PC-9 (cell line): ENCODE results near the gene UBE2L5. TPM values are rescaled to one million over a fixed set of nuclear protein-coding genes. Genes with fewer than 3 reads are reported as not detected.
A peak's percentile ranks its signal among the peaks of the same experiment; 100 is the strongest.

Source experiments
- BruUV-seq: library from RNA; stranded (reverse); fragments of 400-500 nt; replicated peaks from 2 replicates; lab custom pipeline; 2021; lab: Mats Ljungman, UMichigan
- CTCF ChIA-PET: fragments of 300-600 bp; sonication (Branson Sonifier 250); formaldehyde crosslinking; loops from one replicate; lab custom pipeline; 2022; ENCODE audit warnings: antibody characterized with exemption; lab: Charles Lee
- POLR2A ChIA-PET: fragments of 300-600 bp; sonication (Branson Sonifier 250); formaldehyde crosslinking; loops from one replicate; lab custom pipeline; 2022; ENCODE audit warnings: antibody characterized with exemption; ENCODE audit not compliant: unreplicated experiment; lab: Charles Lee
- DNase-seq, 2 experiments: peaks; one replicate each; pipeline versions ENCODE4 v3.0.0 to v3.0.0-alpha.2; 2015 to 2022; ENCODE audit warnings: mixed read lengths in 1 of 2
- H2AFZ ChIP-seq: fragments of 200-600 bp; sonication (generic); 2 replicates; pipeline ENCODE4 v1.8.1; 2017; ENCODE audit warnings: antibody characterized with exemption
- H3F3A ChIP-seq: fragments of 200-600 bp; sonication (generic); 2 replicates; pipeline ENCODE4 v1.8.1; 2017; ENCODE audit warnings: antibody characterized with exemption, mild to moderate bottlenecking, low read depth; ENCODE audit not compliant: insufficient read depth
- H3K27ac ChIP-seq: fragments of 200-600 bp; sonication (generic); 2 replicates; pipeline ENCODE4 v1.6.1; 2016; ENCODE audit warnings: mixed run types
- H3K27me3 ChIP-seq: fragments of 200-600 bp; sonication (generic); 2 replicates; pipeline ENCODE4 v1.6.1; 2016; ENCODE audit warnings: low read depth, mixed run types; ENCODE audit not compliant: insufficient read depth
- H3K36me3 ChIP-seq: fragments of 200-600 bp; sonication (generic); 2 replicates; pipeline ENCODE4 v1.6.1; 2016; ENCODE audit warnings: low read depth, mixed run types
- H3K4me1 ChIP-seq: fragments of 200-600 bp; sonication (generic); replicated peaks from 2 replicates; pipeline ENCODE4 v1.6.1; 2016; ENCODE audit warnings: mixed run types; ENCODE audit not compliant: insufficient read depth
- H3K4me2 ChIP-seq: fragments of 200-600 bp; sonication (generic); 2 replicates; pipeline ENCODE4 v1.6.1; 2017; ENCODE audit warnings: mixed run types
- H3K4me3 ChIP-seq: fragments of 200-600 bp; sonication (generic); 2 replicates; pipeline ENCODE4 v1.6.1; 2016; ENCODE audit warnings: mixed run types
- H3K79me2 ChIP-seq: fragments of 200-600 bp; sonication (generic); 2 replicates; pipeline ENCODE4 v1.6.1; 2017; ENCODE audit warnings: low read depth, mixed run types
- H3K9me2 ChIP-seq: fragments of 200-600 bp; sonication (generic); 2 replicates; pipeline ENCODE4 v1.8.1; 2017; ENCODE audit warnings: mild to moderate bottlenecking; ENCODE audit not compliant: insufficient read depth
- H3K9me3 ChIP-seq: fragments of 200-600 bp; sonication (generic); 2 replicates; pipeline ENCODE4 v1.8.1; 2016; ENCODE audit warnings: low read depth; ENCODE audit not compliant: insufficient read depth
- H4K20me1 ChIP-seq: fragments of 200-600 bp; sonication (generic); 2 replicates; pipeline ENCODE4 v1.8.1; 2017; ENCODE audit not compliant: insufficient read depth
- CTCF ChIP-seq: fragments of 200-600 bp; sonication (generic); conservative IDR thresholded peaks from 2 replicates; pipeline ENCODE4 v1.6.1; 2017; ENCODE audit warnings: mixed run types, antibody characterized with exemption, mild to moderate bottlenecking, moderate library complexity
- EZH2 ChIP-seq: fragments of 200-600 bp; sonication (generic); IDR thresholded peaks from 2 replicates; pipeline ENCODE4 v1.8.0; 2017; ENCODE audit warnings: antibody characterized with exemption, low read depth
- intact Hi-C: fragments of 100-400 bp; cut with micrococcal nuclease; formaldehyde crosslinking; loops from one replicate; pipeline ENCODE4 v1.10.0; 2022; ENCODE audit not compliant: unreplicated experiment
- total RNA-seq: library from RNA; stranded (reverse); gene quantifications from 2 replicates; pipeline ENCODE4 v1.2.3, GENCODE V29; 2021

The UBE2L5 gene
- total RNA-seq, 1 experiment from 2014 or later = not detected

GRCh38 chr13:30466841-30467252, 44.6 kb downstream of the UBE2L5 start:
- POLR2A ChIA-PET = no interaction called here

GRCh38 chr13:30473675-30474074, 51.4 kb downstream of the UBE2L5 start:
- intact Hi-C loops = no loop called here
- BruUV-seq = no TSS peak
- Histone ChIP-seq H2AFZ (no peak overlapping the region), H3K9me3 (no peaks in the 10 kb centered on the region), H3K36me3 (no peaks in the 10 kb centered on the region), H3K4me3 (no peak overlapping the region), H3K27me3 (no peaks in the 10 kb centered on the region), H3K27ac (no peak overlapping the region), H3K4me2 (no peak overlapping the region), H3K9me2 (no peaks in the 10 kb centered on the region), H3K79me2 (no peaks in the 10 kb centered on the region), H4K20me1 (no peaks in the 10 kb centered on the region), H3K4me1 (no peaks in the 10 kb centered on the region), H3F3A (no peaks in the 10 kb centered on the region)
- ChIA-PET POLR2A (no interaction called here), CTCF (no interaction called here)
- no peak for TF ChIP-seq EZH2
- TF ChIP-seq CTCF = no peak
- DNase-seq = no peak

More at GRCh38 chr13:30466841-30467252, 44.6 kb downstream of the UBE2L5 start:
- TF ChIP-seq CTCF (no peak), EZH2 (no peak)
- H3K79me2 ChIP-seq = peaks cover 26% of the 10 kb centered on the region
- H3K27ac ChIP-seq = 0 out of 2 replicates have a peak overlapping the region, but pooled peaks have one; percentile 27
- no peaks in the 10 kb centered on the region for H3K9me2 ChIP-seq
- peaks cover 29% of the 10 kb centered on the region for H3K4me1 ChIP-seq
- H3F3A ChIP-seq = peaks cover 15% of the 10 kb centered on the region
- no peaks in the 10 kb centered on the region for H3K9me3 ChIP-seq
- peak overlapping the region; percentile 69; the same call in 1 of the 2 replicates for H3K4me3 ChIP-seq
- H4K20me1 ChIP-seq = no peaks in the 10 kb centered on the region
- H3K4me2 ChIP-seq = peak overlapping the region; percentile 90
- DNase-seq = no peak
- peaks cover 15% of the 10 kb centered on the region for H3K36me3 ChIP-seq
- H3K27me3 ChIP-seq = no peaks in the 10 kb centered on the region
- peak overlapping the region; percentile 83 for H2AFZ ChIP-seq
- BruUV-seq = no TSS peak
- intact Hi-C loops = loop anchor here (1.0 to 10.0 kb wide), 6 partner anchors 14 to 398 kb away; partner anchors contain the start of gene USPL1
- CTCF ChIA-PET = no interaction called here

GRCh38 chr13:30477346-30478195, 55.3 kb downstream of the UBE2L5 start:
- Histone ChIP-seq H3K4me3 (no peak overlapping the region), H4K20me1 (no peaks in the 10 kb centered on the region), H3K79me2 (no peaks in the 10 kb centered on the region), H3K9me3 (no peaks in the 10 kb centered on the region), H2AFZ (no peak overlapping the region), H3F3A (no peaks in the 10 kb centered on the region), H3K4me2 (no peak overlapping the region), H3K27me3 (no peaks in the 10 kb centered on the region), H3K4me1 (no peaks in the 10 kb centered on the region), H3K27ac (no peak overlapping the region), H3K9me2 (no peaks in the 10 kb centered on the region), H3K36me3 (no peaks in the 10 kb centered on the region)
- TF ChIP-seq EZH2 (no peak), CTCF (no peak)
- no TSS peak for BruUV-seq
- POLR2A ChIA-PET = no interaction called here
- CTCF ChIA-PET = no interaction called here
- no peak for DNase-seq
- intact Hi-C loops = no loop called here

Other genes starting within 250 kb of the UBE2L5 start
- 11.8 and 14.8 TPM in 2 replicates for gene KATNAL1, start 114.9 kb upstream of the UBE2L5 start, total RNA-seq
- 172 and 313 TPM in 2 replicates for gene HMGB1, start 43.4 kb downstream of the UBE2L5 start, total RNA-seq
- 8.9 and 10.7 TPM in 2 replicates for gene USPL1, start 195.4 kb downstream of the UBE2L5 start, total RNA-seq